Measurements from ENCODE around the gene ASIC2. TPM values are rescaled to one million over a fixed set of nuclear protein-coding genes. Genes with fewer than 3 reads are reported as not detected.

Gene ASIC2
- total and polyA plus RNA-seq, 9 of the 15 experiments (the other 6 are each of a cell fraction or from before 2014, with no cell fraction given), result not detected

GRCh38 chr17:33033176-33033575, 259.9 kb downstream of the ASIC2 start:
- in situ Hi-C loops (cut with MboI), result no loop called here
- POLR2A ChIA-PET, result interaction anchor here (0.5 to 1.1 kb wide), 2 partner anchors 14 to 569 kb away, joined by 3 to 4 read pairs; no protein-coding TSS in a partner anchor
- CTCF ChIA-PET (ENCODE audit: low intra/inter-chr PET ratio), result no interaction called here

More at GRCh38 chr17:33033176-33033575, 259.9 kb downstream of the ASIC2 start:
- no peak for FAIRE-seq
- H3K4me2 ChIP-seq (ENCODE audit: insufficient read depth, low read length), result no peak overlapping the region
- WGBS (ENCODE audit: insufficient coverage, low coverage, missing lambda C conversion rate), result 4% methylated on average over 4 of the region's 4 CpGs
- BruUV-seq (replicated peaks), result no TSS peak
- H3K9me1 ChIP-seq (ENCODE audit: control insufficient read depth, insufficient read depth, low read length), result no peaks in the 10 kb centered on the region
- H3K4me3 ChIP-seq, result no peak overlapping the region
- no peak overlapping the region for H3K27ac ChIP-seq (ENCODE audit: extremely low read depth, low read depth, low read length)
- H3K9ac ChIP-seq (ENCODE audit: insufficient read depth in 1 of 2, low read depth in 2 of 2, low read length in 2 of 2), result no peak overlapping the region
- H3K36me3 ChIP-seq (ENCODE audit: control insufficient read depth, insufficient read depth, low read length), result no peaks in the 10 kb centered on the region
- no peak for TF ChIP-seq MYBL2 (IDR thresholded peaks at IDR 0.05; ENCODE audit: low read depth)
- no peak for TF ChIP-seq MYBL2 (CRISPR knock-in tag; IDR thresholded peaks at IDR 0.05; ENCODE audit: borderline replicate concordance)
- TF ChIP-seq SNIP1 (IDR thresholded peaks at IDR 0.05; ENCODE audit: low read depth), result no peak
- no peak for TF ChIP-seq GMEB1 (CRISPR knock-in tag; IDR thresholded peaks at IDR 0.05)
- TF ChIP-seq TGIF2 (CRISPR knock-in tag; IDR thresholded peaks at IDR 0.05), result no peak
- H2AFZ ChIP-seq (ENCODE audit: low read depth, low read length), result no peak overlapping the region
- H3K4me1 ChIP-seq (replicated peaks in 1 of 2; ENCODE audit: control insufficient read depth in 2 of 2, insufficient read depth in 2 of 2, low read length in 2 of 2), result no peaks in the 10 kb centered on the region
- H3K27me3 ChIP-seq (ENCODE audit: control insufficient read depth in 2 of 2, insufficient read depth in 2 of 2, low read length in 2 of 2), result peaks cover 0 to 11% of the 10 kb centered on the region in 2 experiments; a peak in 2 of 5 replicates
- no peaks in the 10 kb centered on the region for H4K20me1 ChIP-seq (replicated peaks; ENCODE audit: control insufficient read depth, insufficient read depth, low read length)
- intact Hi-C loops (cut with micrococcal nuclease), result no loop called here
- no peaks in the 10 kb centered on the region for H3K9me3 ChIP-seq (replicated peaks; ENCODE audit: control insufficient read depth, insufficient read depth, low read depth, low read length)
- no peak for ATAC-seq
- no peak for DNase-seq (ENCODE audit: extremely low read depth in 1 of 4, low spot score in 3 of 4)
- no peaks in the 10 kb centered on the region for H3K79me2 ChIP-seq (ENCODE audit: control insufficient read depth, insufficient read depth, low read length)
